ENCODE results near the gene UTP25.

The UTP25 gene

GRCh38 chr1:209805875-209806760, 21.7 kb upstream of the UTP25 start, which contains the start of gene IRF6:
Gene IRF6 (minus strand): TSS chr1:209806142. CDS start chr1:209801413, 4,729 bp downstream.
- Histone ChIP-seq H3K27ac (ENCODE audit: low read length) (no peak within 1 kb of the TSS), H3K27me3 (ENCODE audit: control insufficient read depth in 1 of 2, insufficient read depth in 2 of 2, low read length in 2 of 2) (peaks cover 0 to 4% of the 10 kb centered on the region in 2 donors), H3K9ac (ENCODE audit: low read length in 2 of 2) (peak within 1 kb of the TSS in 1 of 2 donors; percentile 42), H3K9me3 (ENCODE audit: control insufficient read depth in 2 of 2, low read length in 2 of 2) (no peaks in the 10 kb centered on the region), H3K4me1 (ENCODE audit: control insufficient read depth, insufficient read depth, low read length) (peaks cover 12% of the 10 kb centered on the region), H3K4me3 (ENCODE audit: low read length in 2 of 2) (peak within 1 kb of the TSS in 1 of 2 donors; percentile 69), H3K36me3 (ENCODE audit: control insufficient read depth in 2 of 2, insufficient read depth in 2 of 2, low read length in 2 of 2) (no peaks in the 10 kb centered on the region)

DNA sequence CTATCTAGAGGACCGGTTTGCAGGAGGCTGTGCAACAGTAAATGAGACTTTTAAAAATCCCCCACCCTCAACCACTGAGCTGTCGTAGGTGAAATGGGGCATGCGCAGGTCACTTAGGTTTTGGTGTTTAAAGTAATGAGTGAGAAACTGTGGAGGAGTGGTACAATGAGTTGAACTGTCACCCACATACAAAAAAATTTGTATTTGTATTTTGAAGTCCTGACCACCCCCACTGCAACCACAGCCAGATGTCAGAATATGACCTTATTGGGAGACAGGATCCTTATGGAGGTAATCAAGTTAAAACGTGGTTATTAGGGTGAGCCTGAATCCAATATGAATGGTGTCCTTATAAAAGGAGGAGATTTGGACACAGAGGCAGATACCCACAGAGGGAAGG, 20.3 kb upstream of the UTP25 start:
- Histone ChIP-seq H3K9me3 (ENCODE audit: control insufficient read depth in 2 of 2, low read length in 2 of 2) (no peaks in the 10 kb centered on the region), H3K36me3 (ENCODE audit: control insufficient read depth in 2 of 2, insufficient read depth in 2 of 2, low read length in 2 of 2) (no peaks in the 10 kb centered on the region), H3K27ac (ENCODE audit: low read length) (no peak overlapping the region), H3K9ac (ENCODE audit: low read length in 2 of 2) (no peak overlapping the region), H3K4me1 (ENCODE audit: control insufficient read depth, insufficient read depth, low read length) (peaks cover 9% of the 10 kb centered on the region), H3K4me3 (ENCODE audit: low read length in 2 of 2) (no peak overlapping the region), H3K27me3 (ENCODE audit: control insufficient read depth in 1 of 2, insufficient read depth in 2 of 2, low read length in 2 of 2) (peaks cover 0 to 4% of the 10 kb centered on the region in 2 donors)

DNA sequence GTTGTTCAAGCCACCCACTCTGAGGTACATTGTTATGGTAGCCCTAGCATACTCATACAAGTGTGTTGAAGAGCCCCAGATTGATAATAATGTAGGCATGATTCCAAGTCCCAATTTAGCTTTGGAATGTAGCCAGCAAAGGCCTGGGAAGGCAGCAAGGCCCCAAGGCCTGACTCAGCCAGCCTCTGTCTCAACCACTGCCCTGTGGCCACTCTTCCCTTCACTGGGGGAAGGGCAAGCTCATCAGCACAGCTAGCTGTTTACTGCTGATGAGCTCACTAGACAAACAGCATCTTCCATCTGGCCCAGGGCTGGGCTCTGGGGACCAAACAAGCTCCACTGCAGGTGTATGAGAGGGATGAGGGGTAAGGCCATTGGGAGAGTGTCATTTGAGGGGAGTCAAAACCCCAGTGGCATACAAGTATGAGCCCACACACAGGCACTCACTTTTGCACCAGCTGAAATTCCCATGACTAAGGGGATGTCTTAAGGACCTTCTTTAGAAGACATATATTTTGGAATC, 19.7 kb upstream of the UTP25 start:
- H3K36me3 ChIP-seq (ENCODE audit: control insufficient read depth in 2 of 2, insufficient read depth in 2 of 2, low read length in 2 of 2) = no peaks in the 10 kb centered on the region
- peaks cover 0 to 4% of the 10 kb centered on the region in 2 donors for H3K27me3 ChIP-seq (ENCODE audit: control insufficient read depth in 1 of 2, insufficient read depth in 2 of 2, low read length in 2 of 2)
- no peaks in the 10 kb centered on the region for H3K9me3 ChIP-seq (ENCODE audit: control insufficient read depth in 2 of 2, low read length in 2 of 2)
- no peak overlapping the region for H3K9ac ChIP-seq (ENCODE audit: low read length in 2 of 2)
- no peak overlapping the region for H3K27ac ChIP-seq (ENCODE audit: low read length)
- peaks cover 9% of the 10 kb centered on the region for H3K4me1 ChIP-seq (ENCODE audit: control insufficient read depth, insufficient read depth, low read length)
- H3K4me3 ChIP-seq (ENCODE audit: low read length in 2 of 2) = no peak overlapping the region

DNA sequence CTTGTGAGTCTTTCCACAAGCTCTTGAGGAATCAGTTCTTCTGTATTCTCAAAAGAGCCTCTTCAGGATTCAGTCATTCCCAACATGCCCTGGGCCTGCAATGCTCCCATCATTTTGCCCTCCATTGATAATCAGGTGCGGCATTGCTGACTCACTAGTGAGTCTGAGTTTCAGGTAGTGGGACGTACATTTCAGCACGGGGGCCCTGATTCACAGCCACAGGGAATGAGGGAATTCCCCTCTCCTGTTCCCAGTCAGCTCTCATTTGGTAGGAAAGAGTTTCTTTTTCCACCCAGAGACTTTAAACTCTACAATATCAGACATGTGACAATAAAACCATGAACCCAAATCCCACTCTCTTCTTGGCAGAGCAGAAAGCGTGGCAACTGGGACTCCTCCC, 18.2 kb upstream of the UTP25 start:
- Histone ChIP-seq H3K4me3 (ENCODE audit: low read length in 2 of 2) (no peak overlapping the region), H3K27ac (ENCODE audit: low read length) (no peak overlapping the region)

GRCh38 chr1:209810783-209811182, 17.0 kb upstream of the UTP25 start:
- no peaks in the 10 kb centered on the region for H3K9me3 ChIP-seq (ENCODE audit: control insufficient read depth in 2 of 2, low read length in 2 of 2)
- H3K4me3 ChIP-seq (ENCODE audit: low read length in 2 of 2) = no peak overlapping the region
- H3K9ac ChIP-seq (ENCODE audit: low read length in 2 of 2) = no peak overlapping the region
- no peak overlapping the region for H3K27ac ChIP-seq (ENCODE audit: low read length)
- H3K4me1 ChIP-seq (ENCODE audit: control insufficient read depth, insufficient read depth, low read length) = peaks cover 11% of the 10 kb centered on the region
- H3K27me3 ChIP-seq (ENCODE audit: control insufficient read depth in 1 of 2, insufficient read depth in 2 of 2, low read length in 2 of 2) = peaks cover under 1 to 2% of the 10 kb centered on the region in 2 donors
- H3K36me3 ChIP-seq (ENCODE audit: control insufficient read depth in 2 of 2, insufficient read depth in 2 of 2, low read length in 2 of 2) = no peaks in the 10 kb centered on the region

More for the DNA sequence above, 18.2 kb upstream of the UTP25 start:
- H3K4me1 ChIP-seq (ENCODE audit: control insufficient read depth, insufficient read depth, low read length) = peaks cover 9% of the 10 kb centered on the region
- H3K9me3 ChIP-seq (ENCODE audit: control insufficient read depth in 2 of 2, low read length in 2 of 2) = no peaks in the 10 kb centered on the region
- no peak overlapping the region for H3K9ac ChIP-seq (ENCODE audit: low read length in 2 of 2)
- peaks cover 0 to 4% of the 10 kb centered on the region in 2 donors for H3K27me3 ChIP-seq (ENCODE audit: control insufficient read depth in 1 of 2, insufficient read depth in 2 of 2, low read length in 2 of 2)
- no peaks in the 10 kb centered on the region for H3K36me3 ChIP-seq (ENCODE audit: control insufficient read depth in 2 of 2, insufficient read depth in 2 of 2, low read length in 2 of 2)

DNA sequence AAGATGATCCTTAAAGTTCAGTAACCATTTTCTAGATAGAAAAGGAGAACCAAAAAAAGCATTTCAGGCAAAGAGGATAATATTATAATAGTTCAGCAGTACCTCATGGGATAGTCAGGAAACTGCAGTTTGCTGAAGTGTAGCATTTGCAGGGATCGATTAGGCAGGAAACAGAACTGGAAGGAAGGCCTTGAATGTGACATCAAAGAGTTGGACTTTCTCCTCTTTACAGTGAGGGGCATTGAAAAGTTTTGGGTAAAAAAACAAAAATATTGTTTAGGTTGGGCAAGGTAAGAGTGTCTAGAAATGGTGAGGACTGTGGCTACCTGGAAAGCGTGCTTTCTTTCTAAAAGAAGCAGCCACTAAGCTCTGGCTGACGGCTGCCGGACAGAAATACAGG, 13.9 kb upstream of the UTP25 start:
- no peak overlapping the region for H3K27ac ChIP-seq (ENCODE audit: low read length)
- no peak overlapping the region for H3K4me3 ChIP-seq (ENCODE audit: low read length in 2 of 2)
- H3K9me3 ChIP-seq (ENCODE audit: control insufficient read depth in 2 of 2, low read length in 2 of 2) = no peaks in the 10 kb centered on the region
- H3K9ac ChIP-seq (ENCODE audit: low read length in 2 of 2) = no peak overlapping the region
- H3K27me3 ChIP-seq (ENCODE audit: control insufficient read depth in 1 of 2, insufficient read depth in 2 of 2, low read length in 2 of 2) = peaks cover 0 to 3% of the 10 kb centered on the region in 2 donors
- H3K36me3 ChIP-seq (ENCODE audit: control insufficient read depth in 2 of 2, insufficient read depth in 2 of 2, low read length in 2 of 2) = no peaks in the 10 kb centered on the region
- peaks cover 3% of the 10 kb centered on the region for H3K4me1 ChIP-seq (ENCODE audit: control insufficient read depth, insufficient read depth, low read length)

- Histone ChIP-seq H3K9ac (ENCODE audit: low read length in 2 of 2) (no peak overlapping the region), H3K4me3 (ENCODE audit: low read length in 2 of 2) (no peak overlapping the region), H3K27me3 (ENCODE audit: control insufficient read depth in 1 of 2, insufficient read depth in 2 of 2, low read length in 2 of 2) (peaks cover 0 to 3% of the 10 kb centered on the region in 2 donors), H3K27ac (ENCODE audit: low read length) (no peak overlapping the region), H3K9me3 (ENCODE audit: control insufficient read depth in 2 of 2, low read length in 2 of 2) (no peaks in the 10 kb centered on the region), H3K36me3 (ENCODE audit: control insufficient read depth in 2 of 2, insufficient read depth in 2 of 2, low read length in 2 of 2) (no peaks in the 10 kb centered on the region), H3K4me1 (ENCODE audit: control insufficient read depth, insufficient read depth, low read length) (peaks cover 3% of the 10 kb centered on the region)
These were observed 12.3 kb upstream of the UTP25 start for GRCh38 chr1:209815490-209815889.

DNA sequence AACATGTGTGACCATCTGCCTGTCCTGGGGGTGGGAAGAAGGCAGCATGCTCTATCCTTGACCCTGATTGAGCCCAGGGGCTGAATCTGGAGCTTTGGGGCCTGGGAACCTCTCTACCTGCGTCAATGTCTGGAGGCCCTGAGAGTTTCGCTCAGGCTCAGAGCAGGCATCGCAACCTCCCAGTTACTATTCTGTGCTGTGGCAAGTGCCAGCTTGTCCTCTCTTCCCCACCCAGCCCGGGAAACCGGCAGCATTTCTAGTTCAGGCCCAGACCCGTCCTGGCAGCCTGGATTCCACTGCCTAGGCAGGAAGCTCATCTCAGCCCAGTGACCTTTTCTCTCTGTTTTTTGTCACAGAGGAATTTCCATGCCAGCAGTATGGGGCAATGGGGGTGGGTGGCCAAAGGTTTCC, 11.8 kb upstream of the UTP25 start:
- Histone ChIP-seq H3K36me3 (ENCODE audit: control insufficient read depth in 2 of 2, insufficient read depth in 2 of 2, low read length in 2 of 2) (no peaks in the 10 kb centered on the region), H3K9ac (ENCODE audit: low read length in 2 of 2) (no peak overlapping the region), H3K4me3 (ENCODE audit: low read length in 2 of 2) (no peak overlapping the region), H3K27ac (ENCODE audit: low read length) (no peak overlapping the region), H3K27me3 (ENCODE audit: control insufficient read depth in 1 of 2, insufficient read depth in 2 of 2, low read length in 2 of 2) (peaks cover 0 to 3% of the 10 kb centered on the region in 2 donors), H3K4me1 (ENCODE audit: control insufficient read depth, insufficient read depth, low read length) (peaks cover 3% of the 10 kb centered on the region), H3K9me3 (ENCODE audit: control insufficient read depth in 2 of 2, low read length in 2 of 2) (no peaks in the 10 kb centered on the region)

DNA sequence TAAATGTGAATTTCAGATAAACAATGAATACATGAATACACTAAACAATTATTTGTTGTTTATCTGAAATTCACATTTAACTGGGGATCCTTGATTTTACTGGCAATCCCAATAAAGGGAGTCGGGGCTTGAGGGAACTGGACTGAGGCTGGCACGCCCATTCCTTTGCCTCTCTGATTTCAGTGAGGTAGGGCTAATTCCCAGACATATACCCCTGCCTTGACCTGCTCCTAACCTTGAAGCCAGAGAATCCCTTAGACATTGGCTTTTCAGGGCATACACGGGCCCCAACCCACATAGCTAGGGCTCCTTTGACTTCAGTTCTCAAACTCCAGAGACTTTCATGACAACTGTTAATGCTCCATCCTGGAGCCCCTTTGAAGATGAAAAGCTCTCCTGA, 10.8 kb upstream of the UTP25 start:
- Histone ChIP-seq H3K27ac (ENCODE audit: low read length) (no peak overlapping the region), H3K9ac (ENCODE audit: low read length in 2 of 2) (no peak overlapping the region), H3K27me3 (ENCODE audit: control insufficient read depth in 1 of 2, insufficient read depth in 2 of 2, low read length in 2 of 2) (peaks cover 0 to 3% of the 10 kb centered on the region in 2 donors), H3K4me1 (ENCODE audit: control insufficient read depth, insufficient read depth, low read length) (peaks cover 3% of the 10 kb centered on the region), H3K9me3 (ENCODE audit: control insufficient read depth in 2 of 2, low read length in 2 of 2) (no peaks in the 10 kb centered on the region), H3K4me3 (ENCODE audit: low read length in 2 of 2) (no peak overlapping the region), H3K36me3 (ENCODE audit: control insufficient read depth in 2 of 2, insufficient read depth in 2 of 2, low read length in 2 of 2) (no peaks in the 10 kb centered on the region)

DNA sequence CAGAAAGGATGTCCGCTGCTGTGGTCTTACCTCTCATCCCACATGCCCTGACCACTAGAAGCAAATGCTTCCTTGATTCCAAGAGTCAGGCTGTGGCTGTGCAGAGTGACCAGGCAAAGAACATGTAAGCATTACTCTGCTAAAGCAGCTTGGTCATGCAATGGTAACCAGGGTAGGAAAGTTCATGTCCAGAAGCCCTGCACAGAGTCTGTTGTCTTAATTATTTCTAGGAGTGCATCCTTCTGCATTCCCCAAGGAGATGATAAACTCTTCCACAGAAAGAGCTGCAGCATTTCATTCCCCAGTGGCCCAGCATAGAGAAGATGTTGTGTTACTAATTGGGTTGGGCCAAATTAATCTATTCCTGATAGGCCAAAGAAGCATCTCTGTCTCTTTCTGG, 10.1 kb upstream of the UTP25 start:
- Histone ChIP-seq H3K9ac (ENCODE audit: low read length in 2 of 2) (no peak overlapping the region), H3K36me3 (ENCODE audit: control insufficient read depth in 2 of 2, insufficient read depth in 2 of 2, low read length in 2 of 2) (no peaks in the 10 kb centered on the region), H3K9me3 (ENCODE audit: control insufficient read depth in 2 of 2, low read length in 2 of 2) (no peaks in the 10 kb centered on the region), H3K4me1 (ENCODE audit: control insufficient read depth, insufficient read depth, low read length) (peaks cover 3% of the 10 kb centered on the region), H3K27me3 (ENCODE audit: control insufficient read depth in 1 of 2, insufficient read depth in 2 of 2, low read length in 2 of 2) (peaks cover 0 to 3% of the 10 kb centered on the region in 2 donors), H3K27ac (ENCODE audit: low read length) (no peak overlapping the region), H3K4me3 (ENCODE audit: low read length in 2 of 2) (no peak overlapping the region)

GRCh38 chr1:209819058-209819457, 8.7 kb upstream of the UTP25 start:
- Histone ChIP-seq H3K4me1 (ENCODE audit: control insufficient read depth, insufficient read depth, low read length) (peaks cover 3% of the 10 kb centered on the region), H3K27ac (ENCODE audit: low read length) (no peak overlapping the region), H3K9ac (ENCODE audit: low read length in 2 of 2) (no peak overlapping the region), H3K9me3 (ENCODE audit: control insufficient read depth in 2 of 2, low read length in 2 of 2) (no peaks in the 10 kb centered on the region), H3K36me3 (ENCODE audit: control insufficient read depth in 2 of 2, insufficient read depth in 2 of 2, low read length in 2 of 2) (no peaks in the 10 kb centered on the region), H3K4me3 (ENCODE audit: low read length in 2 of 2) (no peak overlapping the region), H3K27me3 (ENCODE audit: control insufficient read depth in 1 of 2, insufficient read depth in 2 of 2, low read length in 2 of 2) (peaks cover 0 to 3% of the 10 kb centered on the region in 2 donors)
